GM12892 (cell line): ENCODE results near the gene PRKAR2B.

Experiments
- POLR2A ChIP-seq: IDR thresholded peaks from 2 replicates; pipeline ENCODE4 v1.6.1; 2011; ENCODE audit warnings: low read depth, low read length, control low read depth
- POLR2AphosphoS5 ChIP-seq: IDR thresholded peaks from 2 replicates; pipeline ENCODE4 v1.6.1; 2011; ENCODE audit warnings: low read depth, low read length, control low read depth
- TAF1 ChIP-seq: IDR thresholded peaks from 2 replicates; pipeline ENCODE4 v1.6.1; 2011; ENCODE audit warnings: low read depth, mild to moderate bottlenecking, control low read depth, low read length, borderline replicate concordance

DNA sequence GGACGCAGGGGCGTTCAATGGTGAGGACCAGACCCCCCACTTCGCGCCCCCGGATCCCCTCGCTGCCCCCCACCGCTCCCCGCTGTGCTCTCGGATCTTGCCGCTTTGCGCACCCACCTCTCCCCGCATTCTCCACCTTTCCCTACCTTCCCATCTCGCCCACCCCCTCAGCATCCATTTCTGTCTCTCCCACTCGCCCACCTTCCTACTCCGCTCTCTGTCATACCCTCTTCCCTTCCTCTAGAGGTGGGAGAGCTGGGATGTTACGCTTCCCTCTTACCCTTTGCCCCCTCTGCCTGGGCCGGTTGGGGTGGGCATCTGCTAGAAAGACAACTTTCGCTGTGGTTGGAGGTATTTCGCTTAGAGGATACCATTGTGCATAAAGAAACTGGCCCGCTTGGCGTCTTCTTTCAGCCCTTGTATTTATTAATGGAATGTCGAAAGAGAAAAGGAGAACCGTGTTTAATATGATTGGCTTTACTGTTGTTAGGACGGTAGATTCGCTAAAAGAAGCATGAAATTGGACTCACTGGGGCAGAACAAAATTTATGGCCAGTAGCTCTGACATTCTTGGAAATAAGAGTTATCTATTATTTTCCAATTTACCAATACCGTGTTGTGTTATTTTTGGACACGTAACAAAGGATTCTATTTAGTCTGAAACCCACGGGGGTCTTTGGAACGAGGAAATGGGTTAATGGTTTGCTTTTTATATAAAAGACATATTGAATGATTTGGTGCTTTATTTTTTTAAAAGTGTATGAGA lies 873 bp downstream of the PRKAR2B start:
- TF ChIP-seq POLR2AphosphoS5 (no peak), POLR2A (no peak), TAF1 (no peak)
